PC-9 (cell line): ENCODE measurements around the gene MACROD2. TPM values are rescaled to one million over a fixed set of nuclear protein-coding genes. Genes with fewer than 3 reads are reported as not detected.

Experiments used
- BruUV-seq: library from RNA; stranded (reverse); fragments of 400-500 nt; replicated peaks from 2 replicates; lab custom pipeline; 2021; lab: Mats Ljungman, UMichigan
- CTCF ChIA-PET: fragments of 300-600 bp; sonication (Branson Sonifier 250); formaldehyde crosslinking; loops from one replicate; lab custom pipeline; 2022; ENCODE audit warnings: antibody characterized with exemption; lab: Charles Lee
- POLR2A ChIA-PET: fragments of 300-600 bp; sonication (Branson Sonifier 250); formaldehyde crosslinking; loops from one replicate; lab custom pipeline; 2022; ENCODE audit warnings: antibody characterized with exemption; ENCODE audit not compliant: unreplicated experiment; lab: Charles Lee
- DNase-seq, 2 experiments: peaks; one replicate each; pipeline versions ENCODE4 v3.0.0 to v3.0.0-alpha.2; 2015 to 2022; ENCODE audit warnings: mixed read lengths in 1 of 2
- H2AFZ ChIP-seq: fragments of 200-600 bp; sonication (generic); 2 replicates; pipeline ENCODE4 v1.8.1; 2017; ENCODE audit warnings: antibody characterized with exemption
- H3F3A ChIP-seq: fragments of 200-600 bp; sonication (generic); 2 replicates; pipeline ENCODE4 v1.8.1; 2017; ENCODE audit warnings: antibody characterized with exemption, mild to moderate bottlenecking, low read depth; ENCODE audit not compliant: insufficient read depth
- H3K27ac ChIP-seq: fragments of 200-600 bp; sonication (generic); 2 replicates; pipeline ENCODE4 v1.6.1; 2016; ENCODE audit warnings: mixed run types
- H3K27me3 ChIP-seq: fragments of 200-600 bp; sonication (generic); 2 replicates; pipeline ENCODE4 v1.6.1; 2016; ENCODE audit warnings: low read depth, mixed run types; ENCODE audit not compliant: insufficient read depth
- H3K36me3 ChIP-seq: fragments of 200-600 bp; sonication (generic); 2 replicates; pipeline ENCODE4 v1.6.1; 2016; ENCODE audit warnings: low read depth, mixed run types
- H3K4me1 ChIP-seq: fragments of 200-600 bp; sonication (generic); replicated peaks from 2 replicates; pipeline ENCODE4 v1.6.1; 2016; ENCODE audit warnings: mixed run types; ENCODE audit not compliant: insufficient read depth
- H3K4me2 ChIP-seq: fragments of 200-600 bp; sonication (generic); 2 replicates; pipeline ENCODE4 v1.6.1; 2017; ENCODE audit warnings: mixed run types
- H3K4me3 ChIP-seq: fragments of 200-600 bp; sonication (generic); 2 replicates; pipeline ENCODE4 v1.6.1; 2016; ENCODE audit warnings: mixed run types
- H3K79me2 ChIP-seq: fragments of 200-600 bp; sonication (generic); 2 replicates; pipeline ENCODE4 v1.6.1; 2017; ENCODE audit warnings: low read depth, mixed run types
- H3K9me2 ChIP-seq: fragments of 200-600 bp; sonication (generic); 2 replicates; pipeline ENCODE4 v1.8.1; 2017; ENCODE audit warnings: mild to moderate bottlenecking; ENCODE audit not compliant: insufficient read depth
- H3K9me3 ChIP-seq: fragments of 200-600 bp; sonication (generic); 2 replicates; pipeline ENCODE4 v1.8.1; 2016; ENCODE audit warnings: low read depth; ENCODE audit not compliant: insufficient read depth
- H4K20me1 ChIP-seq: fragments of 200-600 bp; sonication (generic); 2 replicates; pipeline ENCODE4 v1.8.1; 2017; ENCODE audit not compliant: insufficient read depth
- CTCF ChIP-seq: fragments of 200-600 bp; sonication (generic); conservative IDR thresholded peaks from 2 replicates; pipeline ENCODE4 v1.6.1; 2017; ENCODE audit warnings: mixed run types, antibody characterized with exemption, mild to moderate bottlenecking, moderate library complexity
- EZH2 ChIP-seq: fragments of 200-600 bp; sonication (generic); IDR thresholded peaks from 2 replicates; pipeline ENCODE4 v1.8.0; 2017; ENCODE audit warnings: antibody characterized with exemption, low read depth
- intact Hi-C: fragments of 100-400 bp; cut with micrococcal nuclease; formaldehyde crosslinking; loops from one replicate; pipeline ENCODE4 v1.10.0; 2022; ENCODE audit not compliant: unreplicated experiment
- total RNA-seq: library from RNA; stranded (reverse); gene quantifications from 2 replicates; pipeline ENCODE4 v1.2.3, GENCODE V29; 2021

MACROD2 gene
- total RNA-seq, 1 experiment from 2014 or later = 11.4 TPM

DNA sequence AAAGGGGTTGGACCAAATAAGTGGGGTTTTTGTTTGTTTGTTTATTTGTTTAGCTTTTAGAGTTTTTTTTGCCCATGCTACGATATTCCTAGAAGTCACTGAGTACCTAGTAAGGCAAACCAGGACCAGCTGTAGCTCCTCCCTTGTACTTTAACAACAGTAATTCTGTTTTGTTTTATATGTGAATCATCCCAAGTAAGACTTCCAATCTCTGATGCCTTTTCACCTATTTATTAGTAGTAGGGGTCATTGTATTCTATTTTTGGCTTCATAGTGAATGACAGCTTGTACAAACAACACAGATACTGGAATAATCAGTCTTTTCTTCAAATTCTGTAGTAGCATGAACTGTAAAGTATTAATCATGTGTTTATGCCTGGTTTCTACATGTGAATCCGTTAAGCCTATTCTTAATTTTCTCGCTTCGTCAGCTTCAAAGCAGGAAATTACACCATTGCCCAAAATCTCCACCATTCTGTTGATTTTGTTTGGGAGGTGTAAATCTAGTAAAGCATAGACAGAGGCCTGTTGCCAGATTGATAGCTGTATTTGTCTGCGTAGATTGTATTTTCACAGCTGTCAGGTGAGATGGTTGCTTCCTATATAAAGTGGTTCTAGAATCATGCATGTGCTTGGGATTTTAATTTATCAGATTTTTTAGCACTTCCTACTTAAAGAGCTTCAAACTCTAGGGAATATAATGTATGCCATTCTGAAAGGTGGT, 493.6 kb downstream of the MACROD2 start:
- TF ChIP-seq CTCF = no peak
- no peak for TF ChIP-seq EZH2
- no peaks in the 10 kb centered on the region for H3K27me3 ChIP-seq
- DNase-seq = no peak
- no peaks in the 10 kb centered on the region for H3K79me2 ChIP-seq
- intact Hi-C loops = no loop called here
- no peak overlapping the region for H3K4me3 ChIP-seq
- no peaks in the 10 kb centered on the region for H3K9me3 ChIP-seq
- H3K36me3 ChIP-seq = no peaks in the 10 kb centered on the region
- POLR2A ChIA-PET = no interaction called here
- no peaks in the 10 kb centered on the region for H4K20me1 ChIP-seq
- no peaks in the 10 kb centered on the region for H3K4me1 ChIP-seq
- CTCF ChIA-PET = no interaction called here
- BruUV-seq = no TSS peak
- no peaks in the 10 kb centered on the region for H3F3A ChIP-seq
- no peak overlapping the region for H3K27ac ChIP-seq
- no peaks in the 10 kb centered on the region for H3K9me2 ChIP-seq
- H3K4me2 ChIP-seq = no peak overlapping the region
- H2AFZ ChIP-seq = no peak overlapping the region

- BruUV-seq = no TSS peak
- Histone ChIP-seq H3K9me3 (no peaks in the 10 kb centered on the region), H3K27me3 (no peaks in the 10 kb centered on the region), H3K4me2 (no peak overlapping the region), H3K27ac (no peak overlapping the region), H3K4me3 (no peak overlapping the region), H3K36me3 (no peaks in the 10 kb centered on the region), H4K20me1 (no peaks in the 10 kb centered on the region), H2AFZ (no peak overlapping the region), H3K4me1 (no peaks in the 10 kb centered on the region), H3K9me2 (no peaks in the 10 kb centered on the region), H3F3A (no peaks in the 10 kb centered on the region), H3K79me2 (no peaks in the 10 kb centered on the region)
- intact Hi-C loops = no loop called here
- TF ChIP-seq EZH2 (no peak), CTCF (no peak)
- ChIA-PET POLR2A (no interaction called here), CTCF (no interaction called here)
- no peak for DNase-seq
These were observed 494.2 kb downstream of the MACROD2 start for GRCh38 chr20:14489544-14489943.

GRCh38 chr20:14491436-14491835, 496.1 kb downstream of the MACROD2 start:
- DNase-seq = no peak
- BruUV-seq = no TSS peak
- Histone ChIP-seq H2AFZ (no peak overlapping the region), H3K27me3 (no peaks in the 10 kb centered on the region), H3K9me2 (no peaks in the 10 kb centered on the region), H3K4me3 (no peak overlapping the region), H4K20me1 (no peaks in the 10 kb centered on the region), H3K4me1 (no peaks in the 10 kb centered on the region), H3F3A (no peaks in the 10 kb centered on the region), H3K27ac (no peak overlapping the region), H3K4me2 (no peak overlapping the region), H3K36me3 (no peaks in the 10 kb centered on the region), H3K79me2 (no peaks in the 10 kb centered on the region), H3K9me3 (no peaks in the 10 kb centered on the region)
- TF ChIP-seq CTCF (no peak), EZH2 (no peak)
- intact Hi-C loops = no loop called here
- ChIA-PET CTCF (no interaction called here), POLR2A (no interaction called here)
